GM19025 (cell line): Measurements from ENCODE around the gene ADAMTS16.

Experiments used
- ATAC-seq: cut with Tn5 transposase; IDR thresholded peaks from one replicate; pipeline ENCODE4 v1.9.1; 2021; ENCODE audit warnings: mild to moderate bottlenecking, low read depth, moderate library complexity; ENCODE audit not compliant: unreplicated experiment

ADAMTS16 gene

DNA sequence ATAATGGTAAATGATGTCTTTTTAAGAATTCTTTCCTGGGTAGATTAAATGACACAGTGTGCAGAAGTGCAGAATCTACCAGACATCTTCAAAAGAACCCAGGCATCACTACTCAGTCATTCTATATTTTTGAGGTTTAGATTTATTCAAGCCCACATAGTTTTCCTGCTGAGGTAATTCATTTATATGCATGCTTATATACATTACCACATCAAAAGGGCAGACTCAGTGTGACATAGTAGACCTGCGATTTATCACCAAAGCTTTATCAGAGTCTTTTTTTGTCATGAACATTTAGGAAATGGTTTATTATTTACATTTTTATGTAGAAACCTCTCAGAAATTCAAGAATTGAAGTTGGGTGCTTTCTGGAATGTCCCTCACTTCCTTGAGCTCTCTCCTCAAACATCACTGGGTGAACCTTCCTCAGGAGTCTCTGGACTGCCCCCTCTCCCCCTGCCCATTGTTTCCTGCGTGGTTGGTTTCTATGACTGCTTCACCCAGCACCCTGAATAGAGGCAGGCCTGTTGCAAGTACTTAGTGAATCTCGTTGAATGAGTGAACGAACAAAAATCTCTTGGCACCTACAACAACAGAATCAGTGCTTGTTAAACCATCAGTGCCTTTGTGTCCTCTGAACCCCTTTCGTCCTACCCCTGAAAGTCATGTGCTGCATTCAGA is 42.5 kb downstream of the ADAMTS16 start:
- ATAC-seq, result no peak

DNA sequence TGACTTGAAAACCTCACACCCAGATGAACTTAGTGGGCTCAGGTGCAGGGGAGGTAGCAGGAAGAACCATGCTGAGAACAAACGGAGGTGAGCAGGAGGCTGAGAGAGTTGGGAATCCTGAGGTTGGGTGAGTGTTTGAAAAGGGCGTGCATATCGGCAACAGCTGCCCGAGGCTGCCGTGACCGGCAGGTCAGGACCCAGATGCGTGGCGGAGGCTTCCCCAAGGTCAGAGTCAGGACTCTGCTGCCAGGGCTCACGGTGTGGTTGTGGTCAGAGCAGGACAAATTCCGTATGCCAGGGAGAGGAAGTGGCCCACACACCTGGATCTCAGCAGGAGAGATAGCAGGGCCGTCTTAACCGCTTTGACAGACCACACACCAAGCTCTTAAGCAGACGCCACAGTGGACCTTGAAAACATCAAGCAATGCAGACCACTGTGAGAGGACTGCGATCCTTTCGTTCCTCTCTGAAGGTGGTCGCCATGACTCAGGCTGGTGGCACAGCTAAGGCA is 43.1 kb downstream of the ADAMTS16 start:
- ATAC-seq, result no peak

DNA sequence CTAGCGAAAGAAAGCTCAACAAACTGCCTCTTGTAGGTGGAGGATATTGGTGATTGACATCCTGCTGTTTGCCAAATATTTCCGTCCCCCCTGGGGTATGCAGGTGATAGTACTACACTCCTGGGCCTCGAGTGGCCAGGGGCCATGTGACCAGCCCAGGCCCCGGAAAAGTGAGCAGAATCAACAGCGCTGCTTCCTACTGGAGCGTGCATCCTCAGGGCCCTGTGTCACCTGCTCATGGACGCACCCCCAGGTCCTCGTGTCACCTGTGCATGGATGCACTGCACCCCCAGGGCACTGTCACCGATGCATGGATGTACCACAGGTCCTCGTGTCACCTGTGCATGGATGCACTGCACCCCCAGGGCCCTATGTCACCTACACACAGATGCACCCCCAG is 43.8 kb downstream of the ADAMTS16 start:
- no peak for ATAC-seq

DNA sequence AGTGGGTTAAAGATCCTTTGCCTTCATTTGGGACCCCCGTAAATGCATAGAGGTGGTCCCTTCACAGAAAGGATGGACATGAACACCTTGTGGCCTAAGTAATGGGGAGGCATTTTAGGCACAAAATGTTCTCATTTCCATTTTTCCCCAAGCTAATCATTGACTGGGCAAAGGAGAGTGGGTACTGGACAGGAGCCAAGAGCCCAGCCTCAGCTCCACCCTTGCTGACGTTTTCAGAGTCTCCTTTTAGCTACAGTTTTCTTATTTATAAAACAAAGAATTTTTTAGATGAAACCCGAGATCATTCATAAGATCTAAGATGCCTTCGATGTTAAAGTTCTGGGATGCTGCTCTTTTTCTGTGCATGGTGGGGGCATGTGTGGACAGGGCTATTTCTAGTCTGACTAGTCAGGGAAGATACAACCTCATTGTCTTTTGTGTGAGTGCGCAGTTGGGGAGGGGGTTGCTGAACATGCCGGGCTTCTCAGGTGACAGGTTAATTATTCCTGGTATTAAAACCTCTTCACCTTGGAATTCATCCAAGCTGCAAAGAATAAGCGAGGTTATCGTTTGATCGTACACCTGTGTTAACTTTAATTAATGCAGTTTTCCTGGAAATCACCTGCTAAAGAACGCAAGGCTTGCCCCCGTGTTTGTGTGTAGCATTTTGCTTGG is 48.4 kb downstream of the ADAMTS16 start:
- no peak for ATAC-seq

DNA sequence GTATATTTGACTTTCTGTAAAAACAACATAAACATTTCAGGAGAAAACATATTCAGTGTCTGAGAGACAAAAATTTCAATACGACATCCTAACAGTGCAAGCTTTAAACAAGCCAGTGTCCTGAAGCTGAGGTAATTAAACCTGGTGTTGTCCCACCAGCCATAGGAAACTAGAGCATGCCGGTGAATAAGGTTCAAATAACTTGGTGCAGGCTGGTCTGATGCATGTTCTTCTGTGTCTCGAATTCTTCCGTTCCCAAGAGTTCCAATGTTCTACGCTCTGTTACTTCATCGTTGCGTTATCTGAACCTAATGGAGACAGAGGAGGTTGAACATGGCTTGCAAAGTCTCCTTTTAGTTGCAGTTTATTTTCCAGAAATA is 48.9 kb downstream of the ADAMTS16 start:
- ATAC-seq, result no peak

DNA sequence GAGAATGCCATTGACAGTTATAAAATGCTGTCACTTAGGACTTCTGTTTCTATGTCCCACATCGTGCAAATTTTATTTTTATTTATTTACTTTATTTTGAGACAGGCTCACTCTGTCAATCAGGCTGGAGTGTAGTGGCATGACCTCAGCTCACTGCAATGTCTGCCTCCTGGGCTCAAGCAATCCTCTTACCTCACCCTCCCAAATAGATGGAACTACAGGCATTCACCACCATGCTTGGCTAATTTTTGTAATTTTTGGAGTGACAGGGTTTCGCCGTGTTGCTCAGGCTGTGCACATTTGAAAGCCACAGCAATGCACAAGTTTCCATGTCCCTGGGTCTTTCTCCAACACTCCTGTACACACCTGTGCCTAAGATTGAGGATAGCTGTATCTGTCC is 51.8 kb downstream of the ADAMTS16 start:
- ATAC-seq, result no peak

DNA sequence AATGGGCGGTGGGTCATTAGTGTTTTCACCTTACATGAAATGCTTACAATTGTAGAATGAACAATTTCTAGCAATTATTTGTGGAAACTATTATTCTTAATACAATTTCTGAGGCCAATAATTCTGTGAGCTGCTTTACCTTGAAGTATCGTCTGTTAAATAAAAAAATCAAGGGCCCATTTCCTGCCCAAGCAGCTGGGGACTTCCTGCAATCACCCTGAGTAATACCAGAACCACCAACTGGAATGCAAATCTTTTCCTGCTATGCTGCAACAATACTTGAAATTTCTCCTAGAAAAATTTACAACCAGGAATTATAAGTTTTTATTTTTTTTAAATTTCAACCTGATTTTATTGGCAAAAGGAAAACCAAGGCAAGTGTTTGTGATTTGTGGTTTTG is 52.6 kb downstream of the ADAMTS16 start:
- no peak for ATAC-seq

DNA sequence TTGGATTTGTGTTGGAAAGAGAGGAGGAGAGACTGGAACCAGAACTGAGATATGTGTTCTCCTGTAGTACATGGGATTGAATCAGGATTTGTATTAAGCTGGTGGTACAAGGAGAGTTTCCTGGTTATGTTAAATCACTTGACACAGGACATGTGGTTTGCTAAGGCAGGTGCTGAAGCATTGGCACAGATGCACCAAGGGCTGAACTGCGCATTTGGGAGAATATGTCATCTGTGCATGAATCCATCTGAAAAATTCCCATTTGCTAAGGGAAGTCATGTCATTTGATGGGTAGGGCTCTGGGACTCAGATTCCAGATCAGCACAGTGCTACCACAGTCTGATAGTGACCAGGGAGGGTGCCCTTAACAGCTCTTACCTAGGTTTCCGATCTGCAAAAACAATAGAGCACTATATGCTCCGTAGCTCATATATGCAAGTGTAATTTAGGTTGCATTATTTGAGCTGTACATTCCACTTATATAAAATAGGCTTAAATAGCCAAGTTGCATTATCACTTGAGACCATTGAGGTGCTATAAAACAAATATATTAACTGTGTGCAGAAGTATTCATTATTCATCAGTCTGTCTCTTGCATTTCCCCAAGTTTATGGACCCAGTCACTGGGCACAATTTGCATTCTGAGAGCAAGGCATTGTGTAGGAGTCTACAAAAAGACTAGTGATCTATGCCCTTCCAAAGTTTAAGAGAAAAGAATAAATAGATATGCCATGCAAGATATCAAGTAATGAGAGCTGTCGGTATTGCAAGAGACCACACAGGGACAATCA is 55.2 kb downstream of the ADAMTS16 start:
- ATAC-seq, result no peak

DNA sequence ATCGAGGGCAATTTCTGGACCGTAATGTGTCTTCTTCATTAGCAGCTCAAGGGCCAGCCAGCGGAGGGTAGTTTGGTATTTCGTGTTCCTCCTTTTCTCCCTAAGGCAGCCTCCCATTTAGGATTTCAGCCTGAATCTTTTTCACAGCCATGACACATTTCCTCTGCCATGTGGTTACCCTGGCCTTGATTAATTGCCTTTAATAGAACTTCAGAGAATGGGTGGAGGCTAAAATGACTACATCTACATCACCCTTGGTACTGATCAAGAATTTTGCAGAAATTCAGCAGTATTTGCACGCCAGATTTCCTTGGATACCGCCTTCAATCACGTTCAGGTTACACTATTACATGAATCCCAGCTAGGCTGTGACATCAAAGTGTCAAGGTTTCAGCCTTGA is 58.0 kb downstream of the ADAMTS16 start:
- no peak for ATAC-seq

DNA sequence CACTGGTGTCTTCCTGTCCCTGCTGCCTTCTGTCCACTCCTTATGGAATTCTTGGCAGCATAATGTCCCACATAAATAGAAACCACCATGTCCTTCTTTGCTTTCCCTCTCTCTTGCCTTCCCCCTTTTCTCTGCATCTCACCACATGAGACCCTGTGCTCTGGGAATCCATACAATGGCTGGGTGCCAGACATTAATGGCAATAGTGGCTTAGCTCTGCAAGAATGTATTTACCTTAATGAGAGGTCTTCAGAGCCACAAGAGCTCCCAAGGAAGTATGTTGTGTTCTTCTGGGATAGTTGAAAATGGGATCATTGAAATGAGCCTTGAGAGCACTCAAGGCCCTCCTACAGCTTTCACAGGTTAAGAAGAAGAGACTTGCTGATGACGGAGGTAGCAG is 58.7 kb downstream of the ADAMTS16 start:
- ATAC-seq, result no peak

DNA sequence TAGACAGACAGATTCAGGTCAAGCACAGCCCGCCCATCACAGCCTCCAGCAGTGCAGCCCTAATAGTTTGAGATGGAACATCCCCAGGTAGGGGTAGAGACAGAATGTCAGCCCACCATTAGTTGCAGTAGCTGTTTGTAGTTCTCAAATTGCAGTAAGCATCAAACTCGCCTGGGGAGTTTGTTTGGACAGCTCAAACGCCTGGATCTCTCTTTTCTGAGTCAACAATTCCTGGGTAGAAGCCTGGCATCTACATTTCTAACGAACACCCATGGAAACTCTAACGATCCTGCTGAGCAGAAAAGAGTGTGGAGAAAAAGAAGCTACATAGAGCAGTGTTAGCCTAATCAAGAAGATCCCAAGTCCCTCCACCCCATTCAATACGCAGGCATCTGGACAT is 59.4 kb downstream of the ADAMTS16 start:
- no peak for ATAC-seq

DNA sequence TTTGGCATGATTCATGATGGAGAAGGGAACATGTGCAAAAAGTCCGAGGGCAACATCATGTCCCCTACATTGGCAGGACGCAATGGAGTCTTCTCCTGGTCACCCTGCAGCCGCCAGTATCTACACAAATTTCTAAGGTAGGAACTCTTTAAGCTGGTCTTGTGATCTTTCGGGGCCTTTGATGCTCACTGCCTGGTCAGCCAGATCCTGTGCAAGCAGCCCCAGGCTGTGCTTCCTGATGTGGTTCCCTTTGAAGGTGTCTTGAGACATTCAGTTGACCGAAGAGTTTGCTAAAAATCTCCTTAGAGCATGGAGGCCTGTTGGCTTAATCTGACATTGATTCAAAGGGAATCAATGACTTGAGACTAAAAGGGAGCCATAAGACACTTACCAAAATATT is 60.0 kb downstream of the ADAMTS16 start:
- ATAC-seq, result no peak

DNA sequence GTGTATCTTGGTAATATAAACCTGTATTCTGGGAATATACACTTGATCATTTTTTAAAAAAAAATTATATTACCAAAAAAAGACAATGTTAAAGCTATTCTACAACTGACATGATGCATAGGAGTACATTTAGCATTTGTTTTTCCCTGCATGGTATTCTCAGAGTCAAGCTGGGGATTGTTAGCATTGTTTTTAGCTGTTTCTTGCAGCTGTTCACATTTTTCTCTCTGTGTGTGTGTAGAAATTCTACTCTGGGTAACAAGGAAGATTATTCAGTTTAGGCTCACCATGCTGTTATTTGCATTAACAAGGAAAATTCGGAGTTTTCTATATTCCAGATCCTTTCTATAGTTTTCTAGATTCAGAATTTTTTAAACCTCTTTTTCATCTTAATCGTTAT is 62.2 kb downstream of the ADAMTS16 start:
- no peak for ATAC-seq

DNA sequence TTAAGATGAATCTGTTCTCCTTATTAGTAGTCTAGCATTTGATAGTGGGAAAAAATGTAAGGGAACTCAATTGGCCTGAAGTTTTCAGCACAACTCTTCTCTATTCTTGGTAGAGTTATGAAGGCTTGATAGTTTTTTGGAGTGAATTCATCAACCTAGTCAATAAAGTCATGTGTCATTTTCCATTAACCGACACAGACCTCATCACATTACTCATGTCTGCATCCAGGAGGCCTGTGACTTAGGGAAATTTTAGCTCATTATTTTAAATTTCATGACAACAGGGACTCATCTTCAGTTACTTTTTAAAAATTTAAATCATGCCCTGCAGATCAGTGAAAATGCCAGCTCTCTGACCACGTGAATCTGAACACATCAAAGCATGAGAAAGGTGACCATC is 63.3 kb downstream of the ADAMTS16 start:
- ATAC-seq, result no peak

DNA sequence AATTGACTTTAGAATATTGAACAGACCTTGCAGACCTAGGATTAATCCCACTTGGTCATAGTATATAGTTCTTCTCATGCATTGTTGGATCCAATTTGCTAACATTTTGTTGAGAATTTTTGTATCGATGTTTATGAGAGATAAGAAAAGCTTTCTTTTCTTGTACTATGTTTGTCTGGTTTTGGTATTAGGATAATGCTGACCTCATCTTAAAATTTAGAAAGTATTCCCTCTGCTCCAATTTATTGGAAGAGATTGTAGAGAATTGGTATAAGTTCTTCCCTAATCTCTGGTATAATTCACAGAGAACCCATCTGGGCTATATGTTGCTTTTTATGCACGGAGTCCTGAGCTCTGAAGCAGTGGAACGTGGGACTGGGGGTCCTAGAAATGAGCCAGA is 67.7 kb downstream of the ADAMTS16 start:
- no peak for ATAC-seq

DNA sequence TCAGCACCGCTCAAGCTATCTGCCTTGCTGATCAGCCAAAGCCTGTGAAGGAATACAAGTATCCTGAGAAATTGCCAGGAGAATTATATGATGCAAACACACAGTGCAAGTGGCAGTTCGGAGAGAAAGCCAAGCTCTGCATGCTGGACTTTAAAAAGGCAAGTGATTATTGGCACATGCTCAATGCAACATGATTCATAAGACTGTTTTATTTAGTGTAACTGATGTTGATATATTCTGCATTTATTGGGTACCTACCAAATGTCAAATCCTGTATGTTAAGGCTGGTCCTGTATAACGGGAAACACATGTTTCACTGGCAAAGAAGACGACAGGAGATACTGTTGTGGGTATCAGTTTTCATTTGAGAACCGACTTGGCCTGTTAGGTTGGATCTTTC is 69.0 kb downstream of the ADAMTS16 start:
- ATAC-seq, result no peak

DNA sequence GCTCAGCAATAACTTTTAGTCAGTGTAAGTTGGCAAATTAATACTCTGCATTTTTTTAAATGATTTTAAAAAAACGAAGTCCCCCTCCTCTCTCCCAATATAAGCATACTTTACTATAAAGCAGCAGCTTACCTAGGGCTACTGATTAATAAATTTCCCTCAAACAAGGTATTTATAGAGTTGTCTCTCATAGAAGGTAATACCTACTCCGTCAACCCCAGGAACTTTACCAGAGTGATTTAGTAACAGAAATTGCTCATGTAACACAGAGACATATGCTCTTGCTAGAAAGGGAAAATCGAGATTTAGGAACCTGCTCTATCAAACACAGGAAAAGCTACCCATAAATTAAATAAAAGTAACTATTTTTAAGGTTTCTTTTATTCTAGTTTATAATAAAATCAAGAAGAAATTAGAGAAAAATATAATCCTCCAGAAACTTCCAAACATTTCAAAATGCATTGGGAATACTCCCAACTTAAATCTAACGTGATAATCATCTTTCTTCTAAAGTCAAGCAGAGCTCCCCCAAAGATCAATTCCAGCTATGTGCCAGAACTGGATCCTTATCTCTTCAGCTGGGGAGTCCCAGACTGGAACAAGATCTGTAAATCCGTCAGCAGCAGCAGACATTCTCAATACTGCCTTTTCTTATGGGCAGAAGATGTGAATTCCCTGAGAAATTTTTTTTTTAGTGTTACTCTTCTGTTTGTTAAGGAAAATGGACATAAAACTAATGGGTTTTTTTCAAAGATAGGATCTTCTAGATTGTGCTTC is 69.6 kb downstream of the ADAMTS16 start:
- no peak for ATAC-seq

DNA sequence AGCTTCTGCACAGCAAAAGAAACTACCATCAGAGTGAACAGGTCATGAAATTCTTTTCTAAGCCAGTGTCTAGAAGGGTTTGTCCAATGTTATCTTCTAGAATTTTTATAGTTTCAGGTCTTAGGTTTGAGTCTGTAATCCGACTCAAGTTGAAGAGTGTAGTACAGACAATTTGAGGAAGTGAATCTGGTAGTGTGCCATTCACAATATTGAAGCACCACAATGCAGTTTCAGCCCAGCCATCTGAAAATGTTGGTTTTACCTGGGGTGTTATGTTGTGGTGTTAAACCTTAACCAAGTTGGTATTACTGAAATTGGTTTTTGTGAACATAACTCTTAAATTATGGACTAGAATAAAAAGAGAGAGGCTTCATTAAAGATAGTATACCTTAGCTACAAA is 77.2 kb downstream of the ADAMTS16 start:
- no peak for ATAC-seq

DNA sequence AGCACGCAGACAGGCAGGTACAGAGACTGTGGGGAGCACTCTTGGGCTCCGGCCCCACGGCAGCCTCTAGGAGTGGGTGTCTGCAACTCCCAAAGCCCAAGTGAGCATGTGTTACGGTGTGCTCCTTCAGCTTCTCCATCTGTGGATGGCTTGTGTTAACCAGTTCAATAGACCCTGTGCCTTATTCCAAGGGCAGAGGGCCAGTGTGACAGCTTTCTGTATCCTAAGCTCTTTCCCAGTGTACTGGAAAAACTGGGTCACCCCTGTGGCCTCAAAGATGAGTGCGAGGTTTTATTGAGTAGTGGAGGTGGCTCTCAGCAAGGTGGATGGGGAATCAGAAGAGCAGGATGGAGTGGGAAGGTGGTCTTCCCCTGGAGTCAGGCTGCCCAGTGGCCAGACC is 78.3 kb downstream of the ADAMTS16 start:
- ATAC-seq, result no peak

DNA sequence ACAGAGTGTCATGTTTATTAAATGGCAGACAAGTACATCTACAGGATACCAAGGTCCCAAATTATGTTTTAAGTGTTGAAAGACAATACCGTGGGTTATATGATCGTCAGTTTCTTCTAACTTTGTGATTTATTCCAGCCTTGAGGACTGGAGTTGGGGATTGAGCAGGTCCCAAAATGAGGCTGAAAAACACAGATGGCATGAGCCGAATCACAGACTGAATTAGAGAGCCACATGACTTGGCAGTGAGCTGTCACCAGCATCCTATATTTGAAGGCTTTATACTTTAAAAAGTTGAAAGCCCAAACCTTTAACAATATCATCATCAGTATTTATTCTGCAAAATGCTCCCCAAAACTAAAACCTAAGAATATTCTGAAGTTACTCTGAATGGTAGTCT is 79.4 kb downstream of the ADAMTS16 start:
- ATAC-seq, result no peak
